HFF-Myc (cell line): ENCODE data around the gene TPM3.
"Not testable (repeated sequence)": the region's sequence is repeated elsewhere in the genome, so short reads cannot be mapped to it uniquely, and the experiment has no call there.

Experiments
- DNase-seq: peaks from one replicate; pipeline ENCODE4 v3.0.0-alpha.2; 2011; ENCODE audit warnings: low read depth; ENCODE audit errors: extremely low read depth
- H3K4me3 ChIP-seq: replicated peaks from 2 replicates; pipeline ENCODE4 v1.5.1; 2011; ENCODE audit warnings: low read depth, mild to moderate bottlenecking, control low read depth, low read length
- TF ChIP-seq, protein P1 (sequence below): IDR thresholded peaks from 2 replicates; pipeline ENCODE4 v1.5.1; 2012; ENCODE audit warnings: mild to moderate bottlenecking, low read depth, low read length, control low read depth; ENCODE audit errors: missing control alignments

The TPM3 gene

DNA sequence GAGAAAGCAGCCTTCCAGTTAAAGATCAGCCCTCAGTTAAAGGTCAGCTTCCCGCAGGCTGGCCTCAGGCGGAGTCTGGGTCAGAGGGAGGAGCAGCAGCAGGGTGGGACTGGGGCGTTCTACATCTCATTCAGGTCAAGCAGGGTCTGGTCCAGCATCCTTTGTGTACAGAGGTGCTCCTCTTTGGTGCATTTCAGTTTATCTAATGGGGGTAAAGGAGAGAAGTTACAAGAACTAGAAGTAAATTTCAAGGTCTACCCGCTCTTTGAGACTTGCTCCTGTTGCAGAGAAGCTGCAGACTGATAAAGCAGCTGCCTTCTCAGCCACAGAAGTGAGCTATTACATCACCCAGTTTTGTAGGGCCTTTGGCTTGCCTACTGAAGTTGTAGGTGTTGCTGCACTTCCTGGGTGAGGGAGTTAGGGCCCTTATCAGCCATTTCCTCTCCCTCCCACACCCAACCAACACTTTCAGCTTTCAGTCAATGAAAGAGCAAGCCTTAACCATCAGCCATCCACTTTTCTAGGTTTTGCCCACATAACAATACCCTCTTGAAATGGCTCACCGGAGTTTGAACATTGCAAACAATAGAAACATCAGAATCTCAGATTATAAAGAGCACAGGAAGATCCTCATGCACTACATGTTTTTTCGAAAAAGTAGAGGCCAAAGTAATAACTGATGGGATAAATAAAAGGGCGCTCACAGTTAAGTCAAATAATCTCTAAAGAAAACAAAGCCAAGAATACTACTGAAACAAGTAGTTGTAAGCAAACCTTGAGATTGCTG, 34.2 kb downstream of the TPM3 start:
- TF ChIP-seq, protein P1, sequence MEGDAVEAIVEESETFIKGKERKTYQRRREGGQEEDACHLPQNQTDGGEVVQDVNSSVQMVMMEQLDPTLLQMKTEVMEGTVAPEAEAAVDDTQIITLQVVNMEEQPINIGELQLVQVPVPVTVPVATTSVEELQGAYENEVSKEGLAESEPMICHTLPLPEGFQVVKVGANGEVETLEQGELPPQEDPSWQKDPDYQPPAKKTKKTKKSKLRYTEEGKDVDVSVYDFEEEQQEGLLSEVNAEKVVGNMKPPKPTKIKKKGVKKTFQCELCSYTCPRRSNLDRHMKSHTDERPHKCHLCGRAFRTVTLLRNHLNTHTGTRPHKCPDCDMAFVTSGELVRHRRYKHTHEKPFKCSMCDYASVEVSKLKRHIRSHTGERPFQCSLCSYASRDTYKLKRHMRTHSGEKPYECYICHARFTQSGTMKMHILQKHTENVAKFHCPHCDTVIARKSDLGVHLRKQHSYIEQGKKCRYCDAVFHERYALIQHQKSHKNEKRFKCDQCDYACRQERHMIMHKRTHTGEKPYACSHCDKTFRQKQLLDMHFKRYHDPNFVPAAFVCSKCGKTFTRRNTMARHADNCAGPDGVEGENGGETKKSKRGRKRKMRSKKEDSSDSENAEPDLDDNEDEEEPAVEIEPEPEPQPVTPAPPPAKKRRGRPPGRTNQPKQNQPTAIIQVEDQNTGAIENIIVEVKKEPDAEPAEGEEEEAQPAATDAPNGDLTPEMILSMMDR: no peak
- no peak for DNase-seq
- H3K4me3 ChIP-seq: no peak overlapping the region

DNA sequence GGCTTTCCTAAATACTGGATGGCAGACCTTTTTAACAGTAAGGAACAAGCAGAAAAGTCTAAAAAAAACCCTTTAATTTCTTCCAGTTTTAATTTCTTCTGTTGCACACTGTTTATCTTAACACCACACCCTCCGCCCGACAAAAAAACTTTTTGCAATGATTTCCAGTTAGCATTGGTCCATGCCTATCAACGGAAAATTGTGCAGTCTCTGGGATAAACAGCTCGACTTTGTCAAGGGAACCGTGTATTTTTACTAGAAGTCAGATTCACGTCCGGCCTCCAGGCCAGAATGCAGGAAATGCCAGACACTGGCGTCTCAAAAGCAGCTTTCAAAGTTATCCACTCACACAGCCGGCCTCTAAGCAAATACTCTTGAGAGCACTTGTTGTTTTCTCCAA, 36.6 kb downstream of the TPM3 start:
- TF ChIP-seq, protein P1: no peak
- DNase-seq: no peak
- no peak overlapping the region for H3K4me3 ChIP-seq

DNA sequence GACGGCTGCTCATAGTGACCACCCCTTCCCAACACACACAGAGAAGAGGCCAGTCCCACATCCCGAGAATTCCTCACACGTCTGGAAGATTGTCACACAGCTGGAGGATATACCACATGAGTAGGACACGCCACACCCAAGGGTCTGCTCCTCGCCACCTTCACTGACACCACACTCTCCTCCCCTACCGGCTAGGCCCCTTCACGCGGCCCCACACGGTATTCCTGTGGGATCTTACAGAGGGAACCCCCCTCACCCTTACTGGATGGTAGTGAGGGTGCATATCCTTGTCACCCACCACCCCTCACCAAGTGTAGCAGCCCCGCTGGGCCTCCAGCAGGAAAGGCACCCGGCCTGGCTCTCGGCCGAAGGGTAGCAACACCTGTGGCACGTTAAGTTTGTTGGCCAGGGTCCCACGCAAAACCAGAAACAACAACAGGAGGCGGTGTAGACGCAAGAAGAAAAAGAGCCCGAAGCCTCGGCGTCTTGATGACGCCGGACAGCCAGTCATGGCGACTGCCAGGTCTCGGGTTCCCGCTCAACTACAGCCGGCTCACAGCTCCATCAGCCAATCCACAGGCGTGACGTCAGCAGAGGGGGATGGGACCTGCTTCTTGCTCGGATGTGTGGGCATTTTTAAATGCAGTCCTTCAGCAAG, 37.2 kb downstream of the TPM3 start, which contains the start of gene NUP210L:
TSS of gene NUP210L (minus strand) at position 540 of the 658 bp plus-strand sequence.
- TF ChIP-seq, protein P1: no peak
- H3K4me3 ChIP-seq: no peak within 1 kb of the TSS
- DNase-seq: no peak

DNA sequence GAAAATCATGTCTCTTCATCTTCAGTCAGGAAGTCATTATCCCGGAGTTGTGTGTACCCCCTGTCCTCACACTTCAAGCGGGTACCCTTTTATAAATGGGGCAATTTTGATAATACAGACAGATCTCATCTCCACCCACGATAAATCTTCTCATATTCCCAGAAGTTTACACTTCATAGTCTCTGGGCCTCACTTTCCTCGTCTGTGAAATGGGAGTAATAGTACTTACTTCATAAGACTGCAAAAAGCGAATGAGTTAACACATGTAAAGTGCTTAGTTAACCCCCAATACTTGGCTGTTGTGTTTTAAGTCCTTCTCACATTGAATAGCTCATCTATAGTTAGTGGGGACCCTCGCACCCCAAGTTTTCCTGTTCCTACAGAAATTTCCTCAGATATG, 37.8 kb downstream of the TPM3 start:
- TF ChIP-seq, protein P1: no peak
- no peak overlapping the region for H3K4me3 ChIP-seq
- no peak for DNase-seq

DNA sequence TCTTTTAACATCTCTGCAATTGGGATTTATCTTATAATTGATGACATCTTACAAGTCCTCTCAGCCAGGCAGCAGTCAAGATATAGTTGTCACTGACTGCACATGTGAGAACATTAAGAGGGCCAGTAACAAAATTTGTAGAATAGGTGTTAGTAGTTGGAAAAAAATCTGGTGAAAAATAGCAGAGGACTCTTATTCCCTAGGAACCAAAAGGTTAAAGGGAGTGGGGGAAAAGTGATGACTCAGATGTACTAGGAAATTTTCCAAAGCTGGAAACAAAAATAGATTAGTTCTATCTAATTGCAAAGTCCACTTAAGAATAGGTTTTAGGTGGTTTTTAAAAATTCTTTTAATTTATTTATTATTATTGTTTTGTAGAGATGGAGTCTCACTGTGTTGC, 40.6 kb downstream of the TPM3 start:
- DNase-seq: no peak
- no peak overlapping the region for H3K4me3 ChIP-seq
- TF ChIP-seq, protein P1: no peak

DNA sequence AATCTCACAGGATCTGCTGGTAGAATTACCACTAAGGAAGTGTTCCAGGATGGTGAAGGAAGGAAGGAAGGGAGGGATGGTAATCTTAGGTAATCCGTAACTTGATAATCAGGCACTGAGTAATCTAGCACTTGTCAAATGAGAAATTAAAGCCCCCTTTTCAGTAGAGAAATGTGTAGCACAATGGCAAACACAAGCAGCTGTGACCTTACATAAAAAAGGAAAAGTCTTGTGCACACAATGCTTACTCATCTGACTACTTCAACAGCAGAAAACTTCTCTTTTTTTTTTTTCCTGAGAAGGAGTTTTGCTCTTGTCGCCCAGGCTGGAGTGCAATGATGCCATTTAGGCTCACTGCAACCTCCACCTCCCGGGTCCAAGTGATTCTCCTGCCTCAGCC, 43.1 kb downstream of the TPM3 start:
- no peak for DNase-seq
- TF ChIP-seq, protein P1: no peak
- H3K4me3 ChIP-seq: no peak overlapping the region

DNA sequence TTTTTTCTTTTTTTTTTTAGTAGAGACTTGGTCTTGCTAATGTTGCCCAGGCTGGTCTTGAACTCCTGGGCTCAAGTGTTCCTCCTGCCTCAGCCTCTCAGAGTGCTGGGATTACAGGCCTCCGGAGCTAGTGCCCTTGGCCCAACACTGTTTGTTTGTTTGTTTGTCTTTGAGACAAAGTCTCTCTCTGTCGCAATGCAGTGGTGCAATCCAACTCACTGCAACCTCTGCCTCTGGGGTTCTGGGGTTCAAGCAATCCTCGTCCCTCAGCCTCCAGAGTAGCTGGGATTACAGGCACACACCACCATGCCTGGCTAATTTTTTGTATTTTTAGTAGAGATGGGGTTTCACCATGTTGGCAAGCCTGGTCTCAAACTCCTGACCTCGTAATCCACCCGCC, 44.4 kb downstream of the TPM3 start:
- H3K4me3 ChIP-seq, DNase-seq: not testable (repeated sequence)
